NCI-H128 (cell line): Measurements from ENCODE around the gene SERGEF.
A peak's percentile ranks its signal among the peaks of the same experiment; 100 is the strongest.

Experiments
- DNase-seq: peaks from one replicate; lab custom pipeline; 2025; ENCODE audit not compliant: unreplicated experiment; lab: John Stamatoyannopoulos, UW

SERGEF gene

DNA sequence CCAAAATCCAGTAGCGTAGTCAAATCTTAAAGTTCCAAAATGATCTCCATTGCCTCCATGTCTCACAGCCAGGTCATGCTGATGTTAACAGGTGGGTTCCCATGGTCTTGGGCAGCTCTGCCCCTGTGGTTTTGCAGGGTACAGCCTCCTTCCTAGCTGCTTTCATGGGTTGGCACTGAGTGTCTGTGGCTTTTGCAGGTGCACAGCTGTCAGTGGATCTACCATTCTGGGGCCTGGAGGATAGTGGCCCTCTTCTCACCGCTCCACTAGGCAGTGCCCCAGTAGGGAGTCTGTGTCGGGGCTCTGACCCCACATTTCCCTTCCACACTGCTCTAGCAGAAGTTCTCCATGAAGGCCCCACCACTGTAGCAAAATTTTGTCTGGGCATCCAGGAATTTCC lies 145.5 kb downstream of the SERGEF start:
- DNase-seq, result no peak

DNA sequence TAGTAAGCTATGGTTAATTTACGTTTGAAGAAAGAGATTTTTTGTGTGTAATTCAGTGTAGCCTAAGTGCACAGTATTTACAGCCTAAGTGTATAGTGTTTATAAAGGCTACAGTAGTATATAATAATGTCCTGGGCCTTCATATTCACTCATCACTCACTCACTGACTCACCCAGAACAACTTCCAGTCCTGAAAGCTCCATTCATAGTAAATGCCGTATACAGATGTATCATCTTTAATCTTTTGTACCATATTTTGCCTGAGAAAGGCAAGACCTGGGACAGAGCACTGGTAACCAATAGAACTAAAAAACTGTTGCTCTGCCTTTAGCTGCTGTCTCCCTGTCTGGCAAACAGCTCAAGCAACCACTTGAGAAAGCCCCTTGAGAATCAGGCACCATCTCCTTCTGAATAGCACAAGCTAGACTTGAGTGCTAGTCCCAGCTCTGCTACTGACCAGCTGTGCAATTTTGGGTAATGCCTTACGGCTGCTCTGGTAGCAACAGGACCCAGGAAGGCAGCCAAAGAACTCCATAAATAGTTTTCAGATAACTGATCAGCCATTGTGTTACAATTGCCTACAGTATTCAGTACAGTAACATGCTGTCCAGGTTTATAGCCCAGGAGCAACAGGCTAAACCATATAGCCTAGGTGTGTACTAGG lies 146.9 kb downstream of the SERGEF start:
- DNase-seq, result no peak

GRCh38 chr11:17864478-17864941 lies 148.3 kb downstream of the SERGEF start:
- DNase-seq, result no peak

- DNase-seq, result no peak
Observed at GRCh38 chr11:17861036-17861755, 151.7 kb downstream of the SERGEF start.

DNA sequence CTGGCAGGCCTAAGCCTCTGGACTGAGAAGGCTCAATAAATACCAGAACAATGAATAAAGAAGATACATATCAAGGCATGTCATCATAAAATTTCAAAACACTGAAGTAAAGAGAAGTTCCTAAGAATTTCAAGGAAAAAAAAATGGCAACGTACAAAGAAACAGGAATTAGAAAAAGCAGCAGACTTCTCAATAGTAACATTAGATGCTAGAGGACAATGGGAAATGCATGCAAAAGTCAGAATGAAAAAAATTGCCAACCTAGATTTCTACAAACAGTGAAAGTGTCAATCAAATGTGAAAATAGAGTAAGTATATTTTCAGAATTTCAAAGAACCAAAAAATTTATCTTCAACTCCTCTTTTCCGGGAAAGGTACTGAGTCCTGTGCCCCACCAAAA lies 153.3 kb downstream of the SERGEF start:
- DNase-seq, result no peak

DNA sequence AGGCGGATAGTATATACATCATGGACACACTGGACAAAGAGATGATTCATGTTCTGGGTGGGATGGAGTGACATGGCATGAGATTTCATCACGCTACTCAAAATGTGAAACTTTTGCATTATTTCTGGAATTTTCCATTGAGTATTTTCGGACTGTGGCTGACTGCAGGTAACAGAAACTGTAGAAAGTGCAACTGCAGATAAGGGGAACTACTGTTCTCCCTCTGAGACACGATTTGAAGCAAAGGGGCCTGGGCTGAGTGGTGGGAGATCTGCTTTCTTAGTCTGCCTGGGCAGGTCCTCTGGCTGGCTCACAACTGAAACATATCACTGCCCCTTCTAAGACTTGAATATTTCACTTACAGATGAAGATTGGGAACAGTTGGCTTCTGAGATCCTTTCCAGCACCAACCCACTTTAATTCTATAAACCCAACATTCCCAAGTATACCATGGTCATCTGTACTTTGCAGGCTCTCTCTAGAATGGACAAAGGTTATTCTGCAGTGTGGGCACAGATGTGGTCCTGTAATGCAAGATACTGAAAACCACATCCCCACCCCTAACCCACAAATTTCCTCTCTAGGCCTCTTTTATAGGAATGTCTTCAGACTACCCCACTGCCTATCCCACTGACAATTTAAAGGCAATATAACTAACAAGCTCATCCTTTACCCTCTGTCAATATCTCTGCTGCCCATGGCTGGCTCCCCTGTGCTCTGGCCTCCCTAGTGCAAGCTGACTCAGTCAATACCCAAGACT lies 157.1 kb downstream of the SERGEF start:
- DNase-seq, result no peak

DNA sequence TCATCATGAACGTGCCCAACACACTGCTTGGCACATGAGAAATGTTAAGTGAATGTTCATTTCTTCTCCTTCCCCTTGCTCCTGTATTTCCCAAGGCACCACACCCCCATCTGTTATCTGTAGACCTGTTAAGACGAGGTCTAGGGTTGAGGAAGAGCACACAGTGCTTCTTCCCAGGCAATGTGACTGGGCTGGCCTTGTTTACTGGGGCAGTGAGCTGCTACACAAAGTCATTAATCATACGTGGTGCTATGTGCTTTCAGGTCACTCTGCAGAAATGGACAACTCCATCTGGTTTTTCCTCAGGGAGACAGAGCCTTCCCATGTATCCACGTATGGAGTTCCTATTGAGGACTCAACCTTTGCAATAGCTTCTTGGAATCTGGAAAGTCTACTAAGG lies 159.6 kb downstream of the SERGEF start:
- DNase-seq, result no peak

- DNase-seq, result no peak
Observed at GRCh38 chr11:17852246-17852645, 160.6 kb downstream of the SERGEF start.

- no peak for DNase-seq
Observed at GRCh38 chr11:17851697-17852096, 161.2 kb downstream of the SERGEF start.

- DNase-seq, result no peak
Observed at GRCh38 chr11:17850336-17850735, 162.5 kb downstream of the SERGEF start.

DNA sequence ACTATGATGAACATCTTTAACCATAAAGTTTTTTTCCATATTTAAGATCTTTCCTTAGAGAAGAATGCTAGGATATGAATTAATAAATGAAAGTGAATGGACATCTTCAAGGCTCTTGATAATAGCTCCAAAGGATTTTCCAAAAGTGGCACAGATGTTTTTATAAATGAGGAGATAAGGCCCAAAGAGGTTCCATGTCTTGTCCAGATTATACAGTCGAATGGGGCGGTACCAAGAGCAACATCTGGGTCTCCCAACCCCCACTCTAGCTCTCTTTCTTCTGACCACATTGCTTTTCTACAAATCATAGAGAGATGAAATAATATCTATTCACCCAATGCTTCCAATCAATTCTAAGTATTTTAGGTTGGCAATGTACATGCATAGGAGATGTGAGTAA lies 164.1 kb downstream of the SERGEF start:
- no peak for DNase-seq

GRCh38 chr11:17846852-17847453 lies 165.9 kb downstream of the SERGEF start:
- DNase-seq, result no peak

DNA sequence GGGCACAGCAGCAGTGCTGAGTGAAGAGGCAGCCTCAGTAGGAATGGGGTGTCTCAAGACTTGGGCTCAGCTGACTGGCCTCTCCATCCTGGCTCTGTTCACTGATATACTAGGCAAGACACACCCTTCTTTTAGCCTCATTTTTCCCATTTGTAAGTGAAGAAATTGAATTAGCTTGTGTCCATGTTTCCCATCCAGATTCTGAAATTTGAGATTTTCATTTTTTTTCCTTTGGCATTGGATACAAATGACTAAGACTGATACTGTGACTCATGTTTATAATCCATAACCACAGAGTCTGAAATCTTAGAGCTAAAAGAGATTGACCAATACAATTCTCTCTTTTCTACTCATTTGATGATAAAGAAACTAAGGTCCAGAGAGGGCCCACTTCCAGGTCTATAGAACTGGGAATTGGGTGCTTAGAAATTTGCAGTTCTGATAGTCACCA lies 167.4 kb downstream of the SERGEF start:
- no peak for DNase-seq

GRCh38 chr11:17840101-17840548 lies 172.7 kb downstream of the SERGEF start:
- no peak for DNase-seq

DNA sequence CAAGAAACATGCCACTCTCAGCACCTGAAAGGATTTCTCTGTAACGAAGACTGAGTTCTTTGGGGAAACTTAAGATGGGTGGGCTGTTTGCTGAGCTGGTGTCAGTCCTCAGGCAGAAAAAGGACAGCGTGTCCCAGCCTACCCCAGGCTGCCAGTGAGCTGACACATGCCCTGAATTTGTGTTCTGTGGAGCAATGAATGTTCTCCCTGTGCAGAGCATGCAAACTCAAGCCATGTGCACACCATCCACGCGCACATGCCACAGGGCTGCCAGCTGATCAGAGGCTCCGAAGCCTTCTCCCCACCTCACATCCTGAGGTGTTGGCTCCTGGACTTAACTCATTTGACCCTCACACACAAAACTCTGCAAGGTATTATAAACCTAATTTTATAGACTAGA lies 173.4 kb downstream of the SERGEF start:
- no peak for DNase-seq

DNA sequence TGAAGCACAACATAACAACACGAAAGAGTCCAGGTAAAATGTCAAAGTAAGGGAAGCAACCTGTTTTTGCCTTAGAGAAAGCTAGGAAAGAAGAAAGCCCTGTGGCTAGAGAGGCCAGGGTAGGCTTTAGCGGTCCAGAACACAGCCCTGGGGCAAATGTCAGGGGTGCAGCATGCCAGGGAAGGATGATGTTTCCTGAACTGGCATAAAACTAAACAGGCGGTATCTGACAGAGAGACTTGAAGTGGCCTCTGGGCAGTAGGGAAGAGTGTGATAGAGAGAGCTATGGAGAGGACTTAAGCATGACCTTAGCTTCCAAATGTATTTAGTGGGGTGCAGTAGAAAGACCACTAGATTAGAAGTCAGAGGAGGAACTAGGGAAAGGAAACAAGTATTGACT lies 174.7 kb downstream of the SERGEF start:
- DNase-seq, result no peak

DNA sequence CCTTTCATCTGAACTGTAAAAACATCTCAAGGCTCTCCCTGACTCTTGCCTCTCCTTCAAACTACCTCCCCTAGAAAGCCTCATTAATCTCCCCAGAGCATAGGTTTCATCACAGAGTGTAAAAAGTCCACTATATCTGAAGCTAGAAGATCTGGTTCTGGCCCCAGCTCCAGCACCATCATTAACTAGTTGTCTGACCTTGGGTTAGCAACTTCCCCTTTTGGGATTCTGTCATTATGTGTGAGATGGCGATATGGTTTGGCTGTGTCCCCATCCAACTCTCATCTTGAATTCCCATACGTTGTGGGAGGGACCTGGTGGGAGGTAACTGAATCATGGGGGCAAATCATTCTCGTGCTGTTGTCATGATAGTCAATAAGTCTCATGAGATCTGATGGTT lies 181.0 kb downstream of the SERGEF start:
- no peak for DNase-seq

GRCh38 chr11:17831228-17831627 lies 181.6 kb downstream of the SERGEF start:
- no peak for DNase-seq

- no peak for DNase-seq
Observed at GRCh38 chr11:17828311-17828751, 184.5 kb downstream of the SERGEF start.

DNA sequence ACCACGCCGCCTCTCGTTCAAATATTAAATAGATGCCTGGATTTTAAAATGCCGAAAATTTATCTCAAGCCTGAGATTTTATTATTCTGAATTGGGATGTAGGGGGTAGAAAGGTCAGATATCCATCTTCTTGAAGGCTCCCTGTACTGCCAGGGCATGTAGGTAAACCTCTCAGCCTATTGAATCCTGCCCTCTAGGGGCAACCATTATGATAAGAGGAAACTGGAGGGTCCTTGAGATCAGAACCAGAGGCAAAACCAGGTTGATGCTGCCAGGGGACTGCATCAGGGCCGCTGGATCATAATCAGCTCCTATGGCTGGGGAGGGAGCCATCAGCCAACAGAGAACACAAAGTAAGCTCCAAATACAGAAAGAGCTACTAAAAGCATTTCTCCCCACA lies 185.8 kb downstream of the SERGEF start:
- peak; percentile 25 for DNase-seq

- DNase-seq, result no peak
Observed at GRCh38 chr11:17822401-17822781, 190.5 kb downstream of the SERGEF start.
